ENCODE data around the gene PLPPR2. TPM values are rescaled to one million over a fixed set of nuclear protein-coding genes. Genes with fewer than 3 reads are reported as not detected.

PLPPR2 gene
- total RNA-seq, 1 donor from 2014 or later: 17.7 TPM

Other genes starting within 250 kb of the PLPPR2 start
- 8.1 TPM for gene SPC24, start 199.7 kb upstream of the PLPPR2 start, total RNA-seq
- 471 TPM for gene KANK2, start 157.9 kb upstream of the PLPPR2 start, total RNA-seq
- gene ANGPTL8, start 115.8 kb upstream of the PLPPR2 start, total RNA-seq: not detected
- 39.6 TPM for gene DOCK6, start 92.9 kb upstream of the PLPPR2 start, total RNA-seq
- gene TSPAN16, start 59.3 kb upstream of the PLPPR2 start, total RNA-seq: not detected
- 8.1 TPM for gene RAB3D, start 15.8 kb upstream of the PLPPR2 start, total RNA-seq
- gene TMEM205, start 9.2 kb upstream of the PLPPR2 start, total RNA-seq: 89.8 TPM
- gene CCDC159, start 8.9 kb upstream of the PLPPR2 start, total RNA-seq: 20.9 TPM
- 2.0 TPM for gene SWSAP1, start 19.2 kb downstream of the PLPPR2 start, total RNA-seq
- gene EPOR, start 28.9 kb downstream of the PLPPR2 start, total RNA-seq: 7.6 TPM
- 6.4 TPM for gene RGL3, start 63.9 kb downstream of the PLPPR2 start, total RNA-seq
- gene ODAD3, start 79.7 kb downstream of the PLPPR2 start, total RNA-seq: 0.42 TPM
- gene PRKCSH, start 80.2 kb downstream of the PLPPR2 start, total RNA-seq: 139 TPM
- gene ELAVL3, start 125.6 kb downstream of the PLPPR2 start, total RNA-seq: 0.84 TPM
- 3.3 TPM for gene ZNF653, start 150.4 kb downstream of the PLPPR2 start, total RNA-seq
- gene ECSIT, start 173.7 kb downstream of the PLPPR2 start, total RNA-seq: 180 TPM
- 81.7 TPM for gene CNN1, start 183.4 kb downstream of the PLPPR2 start, total RNA-seq
- 36.0 TPM for gene ELOF1, start 203.8 kb downstream of the PLPPR2 start, total RNA-seq
- 2.5 TPM for gene ACP5, start 222.2 kb downstream of the PLPPR2 start, total RNA-seq
- 5.2 TPM for gene ZNF627, start 242.1 kb downstream of the PLPPR2 start, total RNA-seq

All from left ventricle myocardium superior (tissue), 1 donor.